K562 (cell line): Measurements from ENCODE around the gene MICAL2. TPM values are rescaled to one million over a fixed set of nuclear protein-coding genes. Genes with fewer than 3 reads are reported as not detected.

Source experiments
- ATAC-seq: fragments of 200-7000 bp; cut with Tn5 transposase; 3 replicates; pipeline ENCODE4 v1.9.1; 2020; ENCODE audit warnings: moderate library complexity
- BruUV-seq: library from RNA; stranded (reverse); fragments of 400-500 nt; replicated peaks from 2 replicates; lab custom pipeline; 2021; lab: Mats Ljungman, UMichigan
- CTCF ChIA-PET: fragments of 300-600 bp; formaldehyde crosslinking; extraction: SDS; loops from one replicate; lab custom pipeline; 2021; ENCODE audit warnings: low intra/inter-chr PET ratio; lab: Yijun Ruan, JAX
- POLR2A ChIA-PET: fragments of 300-600, 350-650 bp; sonication (Branson Sonifier 250); formaldehyde crosslinking; extraction: SDS; loops from one replicate; lab custom pipeline; 2021; ENCODE audit warnings: antibody characterized with exemption, inconsistent platforms; lab: Yijun Ruan, JAX
- DNase-seq, 4 experiments: peaks; one replicate each; pipeline versions ENCODE4 v3.0.0 to v3.0.0-alpha.2; 2011 to 2018; ENCODE audit warnings: low spot score in 3 of 4, mixed read lengths in 3 of 4; ENCODE audit errors: extremely low read depth in 1 of 4
- FAIRE-seq: peaks from 2 replicates; lab custom pipeline; 2011; peaks lifted over from hg19 to GRCh38; lab: Jason Lieb, UNC
- H2AFZ ChIP-seq: 2 replicates; pipeline ENCODE4 v1.6.0; 2011; ENCODE audit warnings: low read depth, low read length, control low read depth, inconsistent platforms
- H3K27ac ChIP-seq: fragments of 200-600 bp; 3 replicates; pipeline ENCODE4 v1.8.0; 2011; ENCODE audit warnings: low read depth, mild to moderate bottlenecking, control low read depth, inconsistent platforms, low read length, moderate library complexity, mixed read lengths; ENCODE audit errors: extremely low read depth
- H3K27me3 ChIP-seq, 2 experiments: fragments of 300-600 bp in 1 of 2; 2 replicates in 1 of 2; 3 replicates in 1 of 2; pipeline versions ENCODE4 v1.6.0 to v1.8.0; 2011; ENCODE audit warnings: inconsistent platforms in 2 of 2, low read length in 2 of 2, mild to moderate bottlenecking in 1 of 2, mixed read lengths in 1 of 2, moderate library complexity in 1 of 2; ENCODE audit not compliant: control insufficient read depth in 2 of 2, insufficient read depth in 2 of 2
- H3K36me3 ChIP-seq: fragments of 300-600 bp; 3 replicates; pipeline ENCODE4 v1.8.0; 2011; ENCODE audit warnings: mild to moderate bottlenecking, low read length, inconsistent platforms; ENCODE audit not compliant: control insufficient read depth, insufficient read depth
- H3K4me1 ChIP-seq, 2 experiments: fragments of 200-600 bp in 1 of 2; replicated peaks in 1 of 2; 2 replicates in 1 of 2; 3 replicates in 1 of 2; pipeline versions ENCODE4 v1.5.1 to v1.8.0; 2011; ENCODE audit warnings: inconsistent platforms in 2 of 2, low read length in 2 of 2, mild to moderate bottlenecking in 1 of 2, mixed read lengths in 1 of 2, moderate library complexity in 1 of 2; ENCODE audit not compliant: control insufficient read depth in 2 of 2, insufficient read depth in 2 of 2
- H3K4me2 ChIP-seq: 2 replicates; pipeline ENCODE4 v1.6.1; 2011; ENCODE audit warnings: low read length, control low read depth, inconsistent platforms, mixed read lengths; ENCODE audit not compliant: insufficient read depth
- H3K4me3 ChIP-seq: fragments of 200-600 bp; sonication (generic), shearing (Covaris generic); 2 replicates; pipeline ENCODE4 v1.5.1; 2016; ENCODE audit warnings: control low read depth, inconsistent platforms
- H3K79me2 ChIP-seq: fragments of 200-600 bp; 3 replicates; pipeline ENCODE4 v1.8.0; 2011; ENCODE audit warnings: low read length, inconsistent platforms; ENCODE audit not compliant: control insufficient read depth, insufficient read depth
- H3K9ac ChIP-seq, 2 experiments: 2 replicates each; pipeline versions ENCODE4 v1.6.0 to v1.6.1; 2011; ENCODE audit warnings: low read depth in 2 of 2, low read length in 2 of 2, control low read depth in 1 of 2, inconsistent platforms in 1 of 2, mild to moderate bottlenecking in 1 of 2, mixed read lengths in 1 of 2; ENCODE audit not compliant: insufficient read depth in 1 of 2
- H3K9me1 ChIP-seq: one replicate; pipeline ENCODE4 v1.6.0; 2011; ENCODE audit warnings: inconsistent platforms, mild to moderate bottlenecking, low read length, moderate library complexity; ENCODE audit not compliant: control insufficient read depth, insufficient read depth
- H3K9me3 ChIP-seq: replicated peaks from 2 replicates; pipeline ENCODE4 v1.5.1; 2011; ENCODE audit warnings: low read depth, low read length, inconsistent platforms; ENCODE audit not compliant: control insufficient read depth, insufficient read depth
- H4K20me1 ChIP-seq: replicated peaks from 2 replicates; pipeline ENCODE4 v1.6.1; 2011; ENCODE audit warnings: low read length, inconsistent platforms, mixed read lengths; ENCODE audit not compliant: control insufficient read depth, insufficient read depth
- ELF1 ChIP-seq: fragments of 200-800 bp; sonication (Bioruptor generic); IDR thresholded peaks from 2 replicates; pipeline ENCODE4 v1.6.1; 2016; ENCODE audit warnings: missing genetic modification characterization, missing compliant biosample characterization
- FOXJ2 ChIP-seq: fragments of 200-800 bp; sonication (Bioruptor generic); IDR thresholded peaks from 2 replicates; pipeline ENCODE4 v1.6.1; 2016; ENCODE audit warnings: missing genetic modification characterization, missing compliant biosample characterization
- NR2C1 ChIP-seq, 2 experiments: fragments of 450-650 bp; IDR thresholded peaks; 2 replicates each; pipeline ENCODE4 v1.6.1; 2017; ENCODE audit warnings: mild to moderate bottlenecking in 2 of 2, antibody characterized with exemption in 1 of 2, inconsistent platforms in 1 of 2, missing compliant biosample characterization in 1 of 2, missing genetic modification characterization in 1 of 2
- TFE3 ChIP-seq: fragments of 450-650 bp; formaldehyde crosslinking; IDR thresholded peaks from 2 replicates; pipeline ENCODE4 v1.4.0; 2020; ENCODE audit warnings: mild to moderate bottlenecking, mixed read lengths
- ZNF551 ChIP-seq: fragments of 250-450 bp; sonication (Bioruptor Pico); IDR thresholded peaks from 2 replicates; pipeline ENCODE4 v1.5.0; 2021; ENCODE audit warnings: mild to moderate bottlenecking, moderate library complexity
- WGBS: fragments of 100-300 bp; shearing (Covaris generic); methylation state at CpG from one replicate; pipeline ENCODE4 v1.1.6; 2016; ENCODE audit warnings: low coverage, mixed read lengths; ENCODE audit not compliant: insufficient coverage; ENCODE audit errors: missing lambda C conversion rate; 5-methylcytosine and 5-hydroxymethylcytosine counted together
- in situ Hi-C: fragments of 300-500 bp; cut with MboI; formaldehyde crosslinking; loops from 4 replicates; pipeline ENCODE4 v1.15.0; 2018; ENCODE audit warnings: inconsistent platforms, mixed read lengths
- intact Hi-C: fragments of 100-400 bp; cut with micrococcal nuclease; formaldehyde crosslinking; loops from 2 replicates; pipeline ENCODE4 v1.14.2; 2022
- polyA plus RNA-seq, 8 experiments: library from polyadenylated mRNA; depleted of rRNA in 4 of 8; stranded (reverse) in 5 of 8; unstranded in 3 of 8; fragments of >200 nt; fragmentation: Nextera tagmentation in 2 of 8; fragmentation: Illumina TruSeq in 1 of 8; extraction: Ambion mirVana in 2 of 8; extraction: Trizol in 1 of 8; gene quantifications; 2 replicates each; pipeline versions ENCODE4 v1.2.1 to v1.2.3, GENCODE V29; 2011 to 2014; ENCODE audit warnings: inconsistent platforms in 1 of 8, missing spikeins in 1 of 8
- total RNA-seq, 7 experiments: library from RNA; depleted of rRNA in 6 of 7; stranded (reverse); fragments of >200 nt in 6 of 7; fragmentation: Illumina TruSeq in 2 of 7; extraction: Trizol in 2 of 7; gene quantifications; 2 replicates each; pipeline versions ENCODE4 v1.2.1 to v1.2.3, GENCODE V29; 2011 to 2021; ENCODE audit warnings: low replicate concordance in 1 of 7

Gene MICAL2
- total and polyA plus RNA-seq, 9 of the 15 experiments (the other 6 are each of a cell fraction or from before 2014, with no cell fraction given), result 4.7 to 64.2 (median 33.6) TPM

GRCh38 chr11:12269446-12270214, 159.2 kb downstream of the MICAL2 start:
- H2AFZ ChIP-seq, result no peak overlapping the region
- ATAC-seq, result no peak; the same call in 2 of the 3 replicates
- ChIA-PET CTCF (no interaction called here), POLR2A (interaction anchor here (0.6 to 2.2 kb wide), 6 partner anchors 9 to 442 kb away, joined by 3 to 9 read pairs (median 4); no protein-coding TSS in a partner anchor)
- no peaks in the 10 kb centered on the region for H3K79me2 ChIP-seq
- no peaks in the 10 kb centered on the region for H3K27me3 ChIP-seq
- no peak overlapping the region for H3K27ac ChIP-seq
- WGBS, result 45% methylated on average over 12 of the region's 12 CpGs
- H4K20me1 ChIP-seq, result no peaks in the 10 kb centered on the region
- intact Hi-C loops (no loop called here), in situ Hi-C loops (no loop called here)
- BruUV-seq, result no TSS peak
- FAIRE-seq, result no peak
- peak overlapping the region in 1 of 2 experiments; percentile 69; a peak in 2 of 4 replicates for H3K9ac ChIP-seq
- H3K4me2 ChIP-seq, result no peak overlapping the region
- H3K4me3 ChIP-seq, result no peak overlapping the region
- H3K9me3 ChIP-seq, result no peaks in the 10 kb centered on the region
- no peaks in the 10 kb centered on the region for H3K9me1 ChIP-seq
- DNase-seq, result no peak
- H3K36me3 ChIP-seq, result peaks cover 3% of the 10 kb centered on the region; the same call in 1 of the 3 replicates
- H3K4me1 ChIP-seq, result peaks cover 18 to 26% of the 10 kb centered on the region in 2 experiments
- TF ChIP-seq TFE3 (CRISPR knock-in tag), result no peak
- no peak for TF ChIP-seq NR2C1 (IDR thresholded peaks at IDR 0.05)
- no peak for TF ChIP-seq NR2C1 (tag; IDR thresholded peaks at IDR 0.05)
- no peak for TF ChIP-seq FOXJ2 (tag)
- no peak for TF ChIP-seq ZNF551 (CRISPR knock-in tag)
- no peak for TF ChIP-seq ELF1
